Skeletal muscle cell (primary cell): ENCODE results near the gene SLC9A8.
"Not testable (repeated sequence)": the region's sequence is repeated elsewhere in the genome, so short reads cannot be mapped to it uniquely, and the experiment has no call there.

Experiments
- DNase-seq: peaks from one replicate; pipeline ENCODE4 v3.0.0-alpha.2; 2010; ENCODE audit warnings: low read depth
- H3K4me3 ChIP-seq: 2 replicates; pipeline ENCODE4 v1.5.1; 2011; ENCODE audit warnings: low read depth, mild to moderate bottlenecking, control low read depth, low read length, moderate library complexity

SLC9A8 gene

GRCh38 chr20:49888212-49889000 is 75.8 kb downstream of the SLC9A8 start:
- H3K4me3 ChIP-seq, result no peak overlapping the region
- DNase-seq, result no peak

- no peak for DNase-seq
- H3K4me3 ChIP-seq, result no peak overlapping the region
These were observed 76.6 kb downstream of the SLC9A8 start for GRCh38 chr20:49889001-49889934.

- no peak overlapping the region for H3K4me3 ChIP-seq
- DNase-seq, result no peak
These were observed 77.3 kb downstream of the SLC9A8 start for GRCh38 chr20:49889935-49890333.

GRCh38 chr20:49890471-49891361 is 78.1 kb downstream of the SLC9A8 start:
- DNase-seq, result no peak
- no peak overlapping the region for H3K4me3 ChIP-seq

GRCh38 chr20:49891476-49892110 is 79.0 kb downstream of the SLC9A8 start:
- no peak for DNase-seq
- no peak overlapping the region for H3K4me3 ChIP-seq

GRCh38 chr20:49892260-49892659 is 79.6 kb downstream of the SLC9A8 start:
- DNase-seq, result no peak
- no peak overlapping the region for H3K4me3 ChIP-seq

GRCh38 chr20:49892817-49893216 is 80.2 kb downstream of the SLC9A8 start:
- no peak for DNase-seq
- H3K4me3 ChIP-seq, result no peak overlapping the region

- no peak for DNase-seq
- no peak overlapping the region for H3K4me3 ChIP-seq
These were observed 80.8 kb downstream of the SLC9A8 start for GRCh38 chr20:49893242-49894072.

- DNase-seq, result no peak
- H3K4me3 ChIP-seq, result no peak overlapping the region
These were observed 81.4 kb downstream of the SLC9A8 start for GRCh38 chr20:49894073-49894470.

GRCh38 chr20:49895474-49896093 is 83.0 kb downstream of the SLC9A8 start:
- not testable (repeated sequence) for H3K4me3 ChIP-seq, DNase-seq

- no peak for DNase-seq
- H3K4me3 ChIP-seq, result no peak overlapping the region
These were observed 83.6 kb downstream of the SLC9A8 start for GRCh38 chr20:49896204-49896603.

- no peak for DNase-seq
- no peak overlapping the region for H3K4me3 ChIP-seq
These were observed 87.1 kb downstream of the SLC9A8 start for GRCh38 chr20:49899541-49900383.

- DNase-seq, result no peak
- no peak overlapping the region for H3K4me3 ChIP-seq
These were observed 89.0 kb downstream of the SLC9A8 start for GRCh38 chr20:49901588-49901987.

GRCh38 chr20:49904440-49905214 is 92.0 kb downstream of the SLC9A8 start:
- no peak overlapping the region for H3K4me3 ChIP-seq
- no peak for DNase-seq

- no peak for DNase-seq
- H3K4me3 ChIP-seq, result no peak overlapping the region
These were observed 92.9 kb downstream of the SLC9A8 start for GRCh38 chr20:49905415-49906091.

- DNase-seq, result no peak
- no peak overlapping the region for H3K4me3 ChIP-seq
These were observed 93.5 kb downstream of the SLC9A8 start for GRCh38 chr20:49906101-49906604.
